ENCODE data around the gene VWDE. TPM values are rescaled to one million over a fixed set of nuclear protein-coding genes. Genes with fewer than 3 reads are reported as not detected.

The VWDE gene
- polyA plus RNA-seq, 3 donors, result 4.6 to 6.7 (median 5.3) TPM

GRCh38 chr7:12303495-12303894 is 100.2 kb downstream of the VWDE start:
- no peak for DNase-seq (ENCODE audit: extremely low read depth in 1 of 11, low read depth in 9 of 11, low spot score in 4 of 11)

- no peak for DNase-seq (ENCODE audit: extremely low read depth in 1 of 11, low read depth in 9 of 11, low spot score in 4 of 11)
Observed at GRCh38 chr7:12303062-12303461, 100.6 kb downstream of the VWDE start.

- DNase-seq (ENCODE audit: extremely low read depth in 1 of 11, low read depth in 9 of 11, low spot score in 4 of 11), result no peak
Observed at GRCh38 chr7:12300415-12300814, 103.2 kb downstream of the VWDE start.

GRCh38 chr7:12299367-12299766 is 104.3 kb downstream of the VWDE start:
- DNase-seq (ENCODE audit: extremely low read depth in 1 of 11, low read depth in 9 of 11, low spot score in 4 of 11), result no peak

GRCh38 chr7:12297283-12298108 is 106.2 kb downstream of the VWDE start:
- DNase-seq (ENCODE audit: extremely low read depth in 1 of 11, low read depth in 9 of 11, low spot score in 4 of 11), result peak in 3 of 11 donors; percentile 5 to 35 (median 25)

GRCh38 chr7:12296051-12296570 is 107.6 kb downstream of the VWDE start:
- DNase-seq (ENCODE audit: extremely low read depth in 1 of 11, low read depth in 9 of 11, low spot score in 4 of 11), result no peak

- DNase-seq (ENCODE audit: extremely low read depth in 1 of 11, low read depth in 9 of 11, low spot score in 4 of 11), result no peak
Observed at GRCh38 chr7:12294701-12295100, 109.0 kb downstream of the VWDE start.

GRCh38 chr7:12291870-12292269 is 111.8 kb downstream of the VWDE start:
- no peak for DNase-seq (ENCODE audit: extremely low read depth in 1 of 11, low read depth in 9 of 11, low spot score in 4 of 11)

- DNase-seq (ENCODE audit: extremely low read depth in 1 of 11, low read depth in 9 of 11, low spot score in 4 of 11), result no peak
Observed at GRCh38 chr7:12290761-12291160, 112.9 kb downstream of the VWDE start.

- DNase-seq (ENCODE audit: extremely low read depth in 1 of 11, low read depth in 9 of 11, low spot score in 4 of 11), result no peak
Observed at GRCh38 chr7:12289996-12290395, 113.7 kb downstream of the VWDE start.

GRCh38 chr7:12287901-12288300 is 115.8 kb downstream of the VWDE start:
- no peak for DNase-seq (ENCODE audit: extremely low read depth in 1 of 11, low read depth in 9 of 11, low spot score in 4 of 11)

- DNase-seq (ENCODE audit: extremely low read depth in 1 of 11, low read depth in 9 of 11, low spot score in 4 of 11), result no peak
Observed at GRCh38 chr7:12281038-12281437, 122.6 kb downstream of the VWDE start.

Other genes with a start within 250 kb of the VWDE start
- gene TMEM106B, start 192.6 kb downstream of the VWDE start, polyA plus RNA-seq (ENCODE audit: insufficient read length in 3 of 3), result 100 to 1,000 TPM in 2 of 3 donors, 10 to 100 TPM in 1; 84.6 to 102 (median 101) TPM
- gene SCIN, start 166.9 kb upstream of the VWDE start, polyA plus RNA-seq (ENCODE audit: insufficient read length in 3 of 3), result 100 to 1,000 TPM in 2 of 3 donors, 10 to 100 TPM in 1; 82.1 to 154 (median 110) TPM

Data from renal cortex interstitium (tissue), 11 donors.